SW480 (cell line): ENCODE measurements around the gene PCLAF.
"Not testable (repeated sequence)": the region's sequence is repeated elsewhere in the genome, so short reads cannot be mapped to it uniquely, and the experiment has no call there.

Source experiments
- DNase-seq: peaks from one replicate; pipeline ENCODE4 v3.0.0-alpha.2; 2016; ENCODE audit warnings: low spot score

PCLAF gene, protein sequence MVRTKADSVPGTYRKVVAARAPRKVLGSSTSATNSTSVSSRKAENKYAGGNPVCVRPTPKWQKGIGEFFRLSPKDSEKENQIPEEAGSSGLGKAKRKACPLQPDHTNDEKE

DNA sequence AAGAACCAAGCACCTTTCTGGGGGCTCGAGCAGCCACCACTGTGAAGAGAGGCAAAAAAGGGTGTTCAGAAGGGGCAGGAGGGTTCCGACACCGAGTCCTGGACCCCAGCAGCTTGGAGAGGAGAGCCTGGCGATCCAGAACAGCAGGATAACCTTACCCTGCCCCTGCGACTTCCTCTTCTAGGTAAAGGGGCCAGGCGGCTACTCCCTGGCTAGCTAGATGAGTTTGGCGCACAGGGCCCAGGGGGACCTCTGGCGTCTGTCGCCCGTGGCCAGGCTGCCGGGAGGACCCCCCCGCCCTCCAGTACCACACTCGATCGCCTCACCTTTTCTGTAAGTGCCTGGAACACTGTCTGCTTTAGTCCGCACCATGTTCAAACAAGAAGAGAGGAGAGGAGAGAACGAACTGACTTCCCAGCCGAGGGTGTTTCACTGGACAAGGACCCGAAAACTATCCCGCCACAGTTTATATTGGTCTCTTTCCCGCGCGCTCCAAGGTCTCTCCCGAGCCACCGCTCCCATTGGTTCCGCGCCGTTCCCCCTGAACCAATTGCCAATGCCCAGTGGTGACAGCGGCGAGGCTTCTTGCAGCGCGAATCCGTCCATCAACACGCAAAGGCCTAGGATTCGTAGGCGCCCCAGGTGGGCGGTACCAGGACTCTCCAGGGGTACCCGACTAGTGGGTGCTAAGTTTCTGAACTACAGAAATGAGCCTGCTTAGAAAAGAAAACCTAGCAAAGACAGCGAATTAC is at the start of gene PCLAF:
TSS of gene PCLAF (minus strand) at position 442 of the 752 bp plus-strand sequence. CDS start at position 372, 70 bp downstream.
- peak; percentile 94 for DNase-seq

DNA sequence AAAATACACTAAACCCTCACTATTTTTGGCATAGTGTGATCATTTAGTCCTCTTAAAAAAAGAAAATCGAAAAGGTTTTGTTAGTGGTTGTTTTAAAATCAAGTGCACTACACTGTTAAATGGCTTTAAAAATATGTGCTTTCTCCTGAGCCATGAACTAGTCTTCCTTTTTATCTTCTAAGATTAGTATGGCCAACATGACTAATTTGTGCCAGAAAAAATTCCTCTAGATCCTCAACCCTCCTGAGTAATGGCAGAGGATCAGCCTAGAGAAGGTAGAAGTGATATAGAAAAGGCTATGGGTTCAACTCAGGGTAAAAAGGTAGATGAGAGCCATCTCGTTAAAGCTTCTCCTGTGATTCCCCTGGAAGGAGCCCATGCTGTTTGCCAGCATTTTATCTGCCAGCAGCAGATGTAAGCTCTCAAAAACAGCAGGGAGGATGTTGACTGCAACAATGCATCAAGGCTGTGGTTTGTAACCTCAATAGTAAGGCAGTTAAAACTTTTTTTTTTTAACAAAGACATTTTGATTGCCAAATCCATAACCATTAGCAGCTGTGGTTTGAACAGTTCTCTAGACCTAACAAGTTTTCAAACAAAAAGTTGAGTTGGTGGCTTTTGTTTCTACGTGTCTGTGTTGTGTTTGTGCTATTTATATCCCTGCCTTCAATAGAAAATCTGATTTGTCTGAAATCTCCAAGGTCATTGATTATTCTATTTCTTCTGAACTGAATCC is 48.9 kb upstream of the PCLAF start:
- no peak for DNase-seq

DNA sequence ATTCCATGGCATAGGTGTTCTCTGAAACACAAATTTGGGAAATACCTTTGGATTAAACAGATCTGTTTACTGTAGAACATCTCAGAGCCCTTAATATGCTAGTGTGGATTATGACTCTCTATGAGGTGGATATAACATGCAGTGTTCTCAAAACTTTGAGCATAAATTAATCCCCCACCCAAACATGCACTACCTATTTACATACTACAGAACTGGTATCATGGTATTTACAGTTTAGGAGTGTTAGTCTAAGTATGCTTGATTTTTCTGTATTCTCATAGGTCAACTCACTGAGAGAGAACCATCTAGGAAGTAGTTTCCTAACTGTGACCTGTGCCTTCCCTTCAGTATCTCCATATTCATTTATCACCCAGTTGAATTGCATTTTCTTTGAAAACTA is 48.2 kb upstream of the PCLAF start:
- no peak for DNase-seq

DNA sequence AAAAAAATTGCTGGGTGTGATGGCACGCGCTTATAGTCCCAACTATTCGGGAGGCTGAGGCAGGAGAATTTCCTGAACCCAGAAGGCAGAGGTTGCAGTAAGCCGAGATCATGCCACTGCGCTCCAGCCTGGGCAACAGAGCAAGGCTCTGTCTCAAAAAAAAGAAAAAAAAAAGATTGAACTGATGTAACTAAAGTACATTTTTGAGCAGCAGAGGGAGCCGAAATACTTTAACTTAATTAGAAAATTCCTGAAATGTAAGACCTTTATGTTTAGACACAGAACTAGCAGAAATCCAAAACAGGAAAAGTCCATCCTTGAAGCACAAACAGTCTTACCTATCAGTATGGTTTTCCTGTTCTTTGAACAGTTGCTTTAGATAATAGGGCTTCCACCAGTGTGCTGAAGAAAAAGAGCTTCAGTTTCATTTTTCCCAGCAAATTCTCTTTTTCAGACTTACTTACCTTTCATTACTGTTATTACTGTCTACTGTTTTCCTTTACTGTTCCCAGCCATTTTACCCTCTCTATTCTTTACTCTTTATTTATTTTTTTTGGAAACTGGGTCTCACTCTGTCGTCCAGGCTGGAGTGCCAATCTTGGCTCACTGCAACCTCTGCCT is 45.7 kb upstream of the PCLAF start:
- DNase-seq = peak; percentile 34

DNA sequence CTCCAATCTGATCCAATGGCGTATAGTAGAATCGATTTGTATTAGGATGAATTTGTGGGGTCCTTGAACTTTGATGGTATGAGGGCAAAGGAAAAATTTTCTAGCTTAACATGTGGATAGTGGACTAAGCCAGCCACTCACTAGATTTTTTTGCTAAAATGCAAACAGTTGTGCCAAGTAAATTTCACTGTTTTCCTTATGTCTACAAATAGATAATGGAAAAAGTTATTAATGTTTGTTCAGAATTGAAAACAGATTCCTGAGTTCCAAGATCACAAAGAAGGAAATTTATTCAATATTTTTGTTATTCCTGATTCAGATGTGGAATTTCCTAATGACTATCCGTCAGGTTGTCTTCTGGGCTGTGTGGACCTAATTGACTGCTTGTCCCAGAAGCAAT is 44.0 kb upstream of the PCLAF start:
- DNase-seq = no peak

DNA sequence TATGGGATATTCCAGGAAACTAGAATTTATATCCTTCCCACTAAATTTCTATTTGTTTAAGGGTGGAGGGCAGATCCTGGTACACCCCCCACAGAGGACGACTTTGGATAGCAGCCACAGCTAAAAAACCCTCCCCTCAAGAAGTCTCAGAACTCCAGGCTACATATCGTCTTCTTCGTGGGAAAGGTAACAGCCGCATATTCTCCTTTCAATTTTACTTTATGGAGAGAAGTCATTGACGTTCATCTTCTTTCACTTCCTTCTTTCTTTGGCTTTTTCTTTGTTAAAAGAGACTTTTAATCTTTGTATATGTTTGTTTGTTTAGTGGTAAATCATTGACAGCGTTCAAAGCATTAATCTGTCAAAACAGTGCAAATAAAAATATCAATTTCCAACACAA is 42.7 kb upstream of the PCLAF start:
- DNase-seq = no peak

DNA sequence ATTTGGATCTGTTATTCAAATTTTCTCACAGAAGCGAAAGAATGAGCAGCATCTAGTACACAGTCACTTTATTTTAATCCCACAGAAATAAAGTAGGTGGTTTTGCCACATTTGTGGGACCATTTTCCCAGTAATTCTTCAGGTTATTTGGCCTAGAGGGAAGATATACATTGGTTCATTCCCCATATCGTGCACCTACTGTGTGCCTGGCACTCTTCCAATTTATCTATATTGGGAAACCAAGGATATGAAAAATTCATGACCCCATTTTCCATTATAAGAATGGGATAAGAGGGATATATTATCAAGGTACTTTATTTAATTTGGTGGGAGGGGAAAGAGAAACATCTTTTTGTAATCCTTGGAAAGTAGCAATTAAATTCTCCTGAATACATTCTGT is 41.5 kb upstream of the PCLAF start:
- DNase-seq = no peak

DNA sequence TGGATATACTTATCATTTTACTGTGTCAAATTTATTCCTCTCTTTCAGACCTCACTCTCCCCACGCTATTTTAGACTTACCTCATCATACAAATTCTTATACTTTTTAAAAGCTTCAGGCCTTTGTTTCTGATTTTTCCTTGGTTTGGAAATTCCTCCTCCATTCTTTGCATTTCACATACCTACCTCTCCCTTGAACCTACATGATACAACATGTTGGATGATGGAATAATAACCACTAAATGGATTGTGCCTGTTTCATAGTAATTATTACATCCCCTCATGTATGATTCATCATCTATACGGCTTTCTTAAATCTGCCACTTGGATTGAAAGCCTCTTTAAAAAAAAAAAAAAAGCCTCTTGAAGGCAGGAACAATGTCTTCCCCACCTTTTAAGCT is 31.0 kb upstream of the PCLAF start:
- DNase-seq = no peak

DNA sequence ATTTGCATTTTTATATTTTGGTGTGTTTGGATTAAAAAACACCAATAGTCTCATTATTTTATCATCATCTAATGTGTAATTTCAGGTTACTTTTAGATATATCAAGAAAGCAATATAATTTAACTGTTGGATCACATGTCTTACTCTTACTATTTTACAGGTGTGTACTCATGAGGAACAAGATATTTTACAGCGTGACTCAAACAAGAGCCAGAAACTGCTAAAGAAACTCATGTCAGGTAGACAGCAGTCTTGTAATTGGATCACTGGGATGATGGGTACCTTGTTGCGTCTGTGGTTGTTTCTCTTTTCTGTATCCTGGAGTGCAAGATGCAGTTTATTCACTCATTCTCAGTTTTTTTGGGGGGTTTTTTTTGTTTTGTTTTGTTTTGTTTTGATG is 19.3 kb upstream of the PCLAF start:
- no peak for DNase-seq

DNA sequence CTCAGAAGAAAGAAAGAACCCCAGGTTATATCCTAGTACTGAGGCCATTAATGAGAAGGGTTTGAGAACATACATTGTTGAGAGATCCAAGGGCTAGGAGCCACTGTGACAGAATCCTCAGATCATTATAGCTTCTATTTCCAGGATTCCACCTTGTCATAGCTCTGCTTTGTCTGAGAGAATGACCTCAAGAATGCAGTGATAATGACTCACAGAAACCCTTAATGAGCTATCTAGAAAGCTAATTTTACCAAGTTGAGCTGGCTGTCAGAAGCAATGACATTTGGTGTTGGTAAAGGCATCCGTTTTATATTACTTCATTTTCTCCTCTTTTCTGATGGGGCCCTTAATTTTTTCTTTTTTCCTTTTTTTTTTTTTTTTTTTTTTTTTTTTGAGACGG is 17.3 kb upstream of the PCLAF start:
- no peak for DNase-seq

DNA sequence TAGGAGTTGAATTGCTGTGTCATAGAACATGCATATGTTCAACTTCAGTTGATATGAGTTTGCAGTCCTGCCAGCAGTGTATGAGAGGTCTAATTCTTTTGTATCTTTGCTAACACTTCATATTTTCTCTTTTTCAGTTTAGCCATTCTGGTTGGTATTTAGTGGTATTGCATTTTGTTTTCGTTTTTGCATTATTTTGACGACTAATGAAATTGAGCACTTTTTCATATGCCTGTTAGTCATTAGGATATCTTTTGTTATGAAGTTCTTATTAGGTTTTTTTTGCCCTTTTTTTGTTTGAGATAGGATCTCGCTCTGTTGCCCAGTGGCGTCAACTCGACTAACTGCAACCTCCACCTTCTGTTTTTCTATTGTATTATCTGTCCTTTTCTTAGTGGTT is 15.5 kb upstream of the PCLAF start:
- DNase-seq = no peak

DNA sequence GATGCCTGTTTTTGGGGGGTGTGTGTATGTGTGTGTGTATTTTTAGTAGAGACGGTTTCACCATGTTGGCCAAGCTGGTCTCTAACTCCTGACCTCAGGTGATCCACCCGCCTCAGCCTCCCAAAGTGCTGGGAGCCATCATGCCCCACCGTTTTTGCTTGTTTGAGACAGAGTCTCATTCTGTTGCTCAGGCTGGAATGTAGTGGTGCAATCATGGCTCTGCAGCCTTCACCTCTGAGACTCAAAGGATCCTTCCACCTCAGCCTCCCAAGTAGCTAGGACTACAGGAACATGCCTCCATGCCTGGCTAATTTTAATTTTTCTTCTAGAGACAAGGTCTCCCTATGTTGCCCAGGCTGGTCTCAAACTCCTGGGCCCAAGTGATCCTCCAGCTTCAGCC is 11.2 kb upstream of the PCLAF start:
- not testable (repeated sequence) for DNase-seq

DNA sequence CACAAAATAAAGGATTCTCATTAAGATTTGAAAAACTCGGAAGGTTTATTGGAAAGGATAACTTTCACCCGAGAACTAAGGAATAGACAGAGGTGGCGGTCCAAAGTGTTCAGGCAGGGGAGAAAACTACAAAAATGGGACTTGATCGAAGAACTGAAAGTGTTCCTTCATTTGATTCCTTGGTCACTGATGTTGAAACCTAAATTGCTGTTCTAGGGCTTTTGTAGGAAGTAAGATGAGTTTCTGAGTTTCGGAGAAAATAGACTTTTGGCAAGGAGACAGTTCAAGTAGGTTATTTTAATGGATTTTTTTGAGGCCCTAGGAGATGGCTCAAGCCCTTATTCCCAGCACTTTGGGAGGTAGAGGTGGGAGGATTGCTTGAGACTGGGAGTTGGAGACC is 7.8 kb upstream of the PCLAF start:
- no peak for DNase-seq

DNA sequence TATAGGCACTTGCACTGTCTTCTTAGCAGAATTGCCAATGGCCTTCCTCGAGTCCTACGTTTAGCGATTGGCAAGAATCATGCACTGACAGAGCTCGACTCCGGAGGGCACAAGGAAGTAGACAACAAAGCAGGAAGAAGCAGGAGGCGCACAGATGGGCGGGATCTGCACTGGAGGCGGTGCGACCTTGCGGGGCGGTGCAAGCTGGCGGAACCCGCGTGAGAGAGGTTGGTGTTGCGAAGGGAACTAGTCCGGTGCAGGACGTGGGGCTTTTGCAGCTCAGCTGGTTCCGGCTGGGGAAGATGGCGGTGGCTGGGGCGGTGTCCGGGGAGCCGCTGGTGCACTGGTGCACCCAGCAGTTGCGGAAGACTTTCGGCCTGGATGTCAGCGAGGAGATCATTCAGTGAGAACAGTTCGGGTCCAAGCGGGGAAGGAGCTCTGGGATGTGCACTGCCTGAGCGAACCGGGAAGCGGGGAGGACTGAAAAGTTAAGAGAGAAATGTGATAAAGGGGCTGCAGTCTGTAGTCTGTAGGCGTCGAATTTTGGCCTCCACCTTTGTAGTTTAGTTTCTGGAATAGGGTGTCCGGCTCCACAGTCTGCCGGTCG is 6.4 kb upstream of the PCLAF start, which contains the start of gene TRIP4:
TSS of gene TRIP4 (plus strand) at position 275 of the 607 bp plus-strand sequence. CDS start at position 303, 28 bp downstream.
- DNase-seq = peak; percentile 98

DNA sequence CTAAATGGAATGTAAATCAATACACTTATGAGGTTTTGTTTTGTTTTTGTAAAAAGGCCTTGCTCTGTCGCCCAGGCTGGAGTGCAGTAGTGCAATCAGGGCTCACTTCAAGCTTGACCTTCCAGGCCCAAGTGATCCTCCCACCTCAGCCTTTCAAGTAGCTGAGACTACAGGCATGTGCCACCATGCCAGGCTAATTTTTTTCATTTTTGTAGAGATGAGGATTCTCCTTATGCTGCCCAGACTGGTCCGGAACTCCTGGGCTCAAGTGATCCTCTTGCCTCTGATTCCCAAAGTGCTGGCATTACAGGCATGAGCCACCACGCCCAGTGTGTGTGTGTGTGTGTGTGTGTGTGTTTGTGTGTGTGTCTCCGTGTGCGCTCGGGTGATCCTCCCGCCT is 5.0 kb upstream of the PCLAF start:
- no peak for DNase-seq

DNA sequence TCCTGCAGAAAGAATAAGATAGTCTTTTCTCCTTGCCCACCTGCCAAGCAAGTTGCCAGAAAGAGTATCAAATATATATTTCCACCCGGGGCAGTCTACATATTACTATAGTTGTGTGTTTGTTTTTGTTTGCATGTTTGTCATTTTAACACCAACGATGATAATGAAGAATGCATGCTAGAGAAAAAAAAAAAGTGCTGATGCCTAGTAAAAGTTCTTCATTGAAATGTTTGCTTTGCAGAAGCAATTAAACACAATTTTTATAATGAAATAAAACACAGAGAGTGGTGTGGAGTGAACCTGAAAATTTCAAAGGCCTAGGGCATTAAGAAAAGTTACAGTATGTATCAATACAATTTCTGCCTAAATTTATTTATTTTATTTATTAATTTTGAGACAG is 2.5 kb upstream of the PCLAF start:
- DNase-seq = no peak

DNA sequence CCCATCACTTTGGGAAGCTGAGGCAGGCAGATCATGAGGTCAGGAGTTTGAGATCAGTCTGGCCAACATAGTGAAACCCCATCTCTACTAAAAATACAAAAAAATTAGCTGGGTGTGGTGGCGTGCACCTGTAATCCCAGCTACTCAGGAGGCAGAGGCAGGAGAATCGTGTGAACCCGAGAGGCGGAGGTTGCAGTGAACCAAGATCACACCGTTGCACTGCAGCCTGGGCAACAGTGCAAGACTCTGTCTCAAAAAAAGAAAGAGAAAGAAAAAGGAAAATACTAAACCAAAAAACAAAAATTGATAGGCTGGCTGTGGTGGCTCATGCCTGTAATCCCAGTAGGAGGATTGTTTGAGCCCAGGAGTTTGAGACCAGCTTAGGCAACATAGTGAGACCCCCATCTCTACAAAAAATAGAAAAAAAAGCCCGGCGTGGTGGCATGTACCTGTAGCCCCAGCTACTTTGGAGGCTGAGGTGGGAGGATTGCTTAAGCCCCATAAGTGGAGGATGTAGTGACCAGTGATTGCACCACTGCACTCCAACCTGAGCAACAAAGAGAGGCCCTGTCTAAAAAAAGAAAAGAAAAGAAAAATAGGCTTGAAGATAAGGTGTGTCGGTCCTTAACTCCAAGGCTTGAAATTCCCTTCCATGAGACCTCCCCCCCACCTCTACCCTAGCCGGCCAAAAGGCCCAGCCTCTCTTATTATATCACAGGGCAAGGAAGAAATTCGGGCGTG is 941 bp downstream of the PCLAF start:
- not testable (repeated sequence) for DNase-seq

DNA sequence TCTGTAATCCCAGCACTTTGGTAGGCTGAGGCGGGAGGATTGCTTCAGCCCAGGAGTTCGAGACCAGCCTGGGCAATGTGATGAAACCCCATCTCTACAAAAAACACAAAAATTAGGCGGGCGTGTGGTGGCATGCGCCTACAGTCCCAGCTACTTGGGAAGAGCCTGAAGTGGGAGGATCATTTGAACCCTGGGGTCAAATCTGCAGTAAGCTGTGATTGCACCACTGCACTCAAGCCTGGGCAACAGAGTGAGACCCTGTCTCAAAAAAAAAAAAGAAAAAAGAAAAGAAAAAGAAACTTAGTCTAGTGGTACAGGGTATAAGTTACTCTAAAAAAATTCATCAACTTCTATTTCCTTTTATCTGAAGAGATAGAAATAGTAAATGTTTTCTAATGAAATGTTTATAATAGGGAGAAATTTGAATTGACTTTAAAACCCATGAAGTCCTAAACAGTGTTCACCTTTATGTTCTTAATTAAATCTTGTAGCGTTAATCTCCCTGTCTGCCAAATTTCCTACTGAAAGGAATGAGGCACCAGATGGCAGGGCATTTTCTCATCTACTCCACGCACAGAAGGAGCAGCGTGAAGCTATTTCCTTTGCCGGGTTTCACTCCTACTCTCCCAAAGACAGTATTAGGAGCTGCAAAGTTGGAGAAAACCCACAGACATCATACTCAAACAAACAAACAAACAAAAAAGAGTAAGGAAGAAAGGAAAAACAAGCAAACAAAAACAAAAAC is 1.9 kb downstream of the PCLAF start:
- no peak for DNase-seq

DNA sequence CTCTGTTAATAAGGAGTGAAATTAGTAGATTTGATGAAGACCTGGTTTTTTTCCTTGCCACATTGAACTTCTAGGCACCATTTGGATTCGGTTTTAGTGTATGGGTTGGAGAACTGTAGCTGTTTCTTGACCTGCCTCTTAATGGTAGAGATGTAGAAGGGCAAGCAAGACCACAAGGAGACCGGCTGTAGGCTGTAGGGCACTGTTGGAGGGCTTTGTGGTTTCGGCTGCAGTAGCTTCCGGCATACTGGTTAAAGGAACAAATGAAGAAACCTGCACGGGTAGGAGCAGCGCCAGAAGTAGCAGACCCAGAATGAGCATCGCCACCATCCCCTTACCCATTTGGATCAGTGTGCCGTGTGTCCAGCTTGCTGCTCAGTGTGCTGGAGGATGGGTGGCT is 7.9 kb downstream of the PCLAF start:
- DNase-seq = no peak

DNA sequence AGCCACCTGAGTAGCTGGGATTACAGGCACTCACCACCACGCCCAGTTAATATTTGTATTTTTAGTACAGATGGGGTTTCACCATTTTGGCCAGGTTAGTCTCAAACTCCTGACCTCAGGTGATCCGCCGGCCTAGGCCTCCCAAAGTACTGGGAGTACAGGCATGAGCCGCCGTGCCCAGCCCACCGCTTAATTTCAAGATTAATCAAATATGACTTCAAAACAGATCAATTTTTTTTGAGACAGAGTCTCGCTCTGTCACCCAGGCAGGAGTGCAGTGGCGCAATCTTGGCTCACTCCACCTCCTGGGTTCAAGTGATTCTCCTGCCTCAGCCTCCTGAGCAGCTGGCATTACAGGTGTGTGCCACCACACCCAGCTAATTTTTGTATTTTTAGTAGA is 9.9 kb downstream of the PCLAF start:
- DNase-seq = not testable (repeated sequence)

DNA sequence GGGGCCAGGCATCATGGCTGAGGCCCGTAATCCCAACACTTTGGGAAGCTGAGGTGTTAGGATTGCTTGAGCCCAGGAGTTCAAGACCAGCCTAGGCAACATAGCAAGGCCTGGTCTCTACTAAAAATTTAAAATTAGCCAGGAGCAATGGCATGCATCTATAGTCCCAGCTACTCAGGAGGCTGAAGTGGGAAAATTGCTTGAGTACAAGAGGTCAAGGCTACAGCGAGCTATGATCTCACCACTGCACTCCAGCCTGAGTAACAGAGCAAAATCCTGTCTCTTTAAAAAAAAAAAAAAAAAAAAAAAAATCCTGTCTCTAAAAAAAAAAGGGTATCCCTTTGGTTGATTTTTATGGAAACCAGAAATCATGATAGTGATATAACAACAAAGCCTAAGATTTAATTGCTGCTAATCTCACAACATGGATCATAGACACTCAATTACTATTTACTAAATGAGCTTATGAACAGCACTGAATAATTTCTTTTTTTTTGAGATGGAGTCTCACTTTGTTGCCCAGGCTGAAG is 12.1 kb downstream of the PCLAF start:
- no peak for DNase-seq
